ENCODE results near the gene TMEM25. TPM values are rescaled to one million over a fixed set of nuclear protein-coding genes. Genes with fewer than 3 reads are reported as not detected.
"Not testable (repeated sequence)": the region's sequence is repeated elsewhere in the genome, so short reads cannot be mapped to it uniquely, and the experiment has no call there.

The TMEM25 gene
- total RNA-seq, 2 donors from 2014 or later: 35.5 to 39.6 TPM

DNA sequence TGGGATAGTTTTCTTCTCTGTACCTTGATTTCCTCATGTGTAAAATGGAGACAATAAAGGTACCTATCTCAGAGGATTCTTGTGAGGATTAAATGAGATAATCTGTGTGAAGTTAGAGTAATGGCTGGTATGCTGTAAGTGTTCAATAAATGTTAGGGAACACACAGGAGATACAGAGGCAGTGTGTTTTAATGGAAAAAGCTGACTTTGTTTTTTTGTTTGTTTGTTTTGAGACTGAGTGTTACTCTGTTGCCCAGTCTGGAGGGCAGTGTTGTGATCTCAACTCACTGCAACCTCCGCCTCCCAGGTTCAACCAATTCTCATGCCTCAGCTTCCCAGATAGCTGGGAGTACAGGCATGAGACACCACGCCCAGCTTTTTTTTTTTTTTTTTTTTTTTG is 38.7 kb downstream of the TMEM25 start:
- intact Hi-C loops (cut with DNase I): no loop called here
- Histone ChIP-seq H3K36me3 (replicated peaks in 1 of 2; ENCODE audit: insufficient read depth in 1 of 2, low read depth in 2 of 2) (no peaks in the 10 kb centered on the region), H3K9me3 (no peaks in the 10 kb centered on the region), H3K4me1 (peaks cover 30% of the 10 kb centered on the region), H3K4me3 (no peak overlapping the region), H3K27ac (no peak overlapping the region), H3K27me3 (no peaks in the 10 kb centered on the region)
- no peak for ATAC-seq
- no peak for DNase-seq
- 88 to 91% methylated on average over 2 of the region's 2 CpGs for WGBS, 2 donors
- TF ChIP-seq, protein P1, sequence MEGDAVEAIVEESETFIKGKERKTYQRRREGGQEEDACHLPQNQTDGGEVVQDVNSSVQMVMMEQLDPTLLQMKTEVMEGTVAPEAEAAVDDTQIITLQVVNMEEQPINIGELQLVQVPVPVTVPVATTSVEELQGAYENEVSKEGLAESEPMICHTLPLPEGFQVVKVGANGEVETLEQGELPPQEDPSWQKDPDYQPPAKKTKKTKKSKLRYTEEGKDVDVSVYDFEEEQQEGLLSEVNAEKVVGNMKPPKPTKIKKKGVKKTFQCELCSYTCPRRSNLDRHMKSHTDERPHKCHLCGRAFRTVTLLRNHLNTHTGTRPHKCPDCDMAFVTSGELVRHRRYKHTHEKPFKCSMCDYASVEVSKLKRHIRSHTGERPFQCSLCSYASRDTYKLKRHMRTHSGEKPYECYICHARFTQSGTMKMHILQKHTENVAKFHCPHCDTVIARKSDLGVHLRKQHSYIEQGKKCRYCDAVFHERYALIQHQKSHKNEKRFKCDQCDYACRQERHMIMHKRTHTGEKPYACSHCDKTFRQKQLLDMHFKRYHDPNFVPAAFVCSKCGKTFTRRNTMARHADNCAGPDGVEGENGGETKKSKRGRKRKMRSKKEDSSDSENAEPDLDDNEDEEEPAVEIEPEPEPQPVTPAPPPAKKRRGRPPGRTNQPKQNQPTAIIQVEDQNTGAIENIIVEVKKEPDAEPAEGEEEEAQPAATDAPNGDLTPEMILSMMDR (IDR thresholded peaks at IDR 0.05): no peak
- no peak for TF ChIP-seq POLR2A (IDR thresholded peaks at IDR 0.05)

DNA sequence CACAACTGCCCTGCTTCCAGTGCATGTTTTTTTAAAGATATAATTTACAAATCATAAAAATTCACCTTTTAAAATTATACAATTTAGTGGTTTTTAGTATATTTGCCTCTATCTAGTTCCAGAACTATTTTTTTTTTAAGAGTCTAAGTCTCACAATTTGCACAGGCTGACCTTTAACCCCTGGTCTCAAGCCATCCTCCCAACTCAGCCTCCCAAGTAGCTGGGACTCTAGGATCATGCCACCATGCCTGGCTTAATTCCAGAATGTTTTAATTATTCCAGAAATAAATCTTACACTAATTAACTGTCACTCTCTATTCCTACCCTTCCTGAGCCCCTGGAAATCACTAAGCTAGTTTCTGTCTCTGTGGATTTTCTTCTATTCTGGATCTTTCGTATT is 39.8 kb downstream of the TMEM25 start:
- H3K4me1 ChIP-seq: peaks cover 36% of the 10 kb centered on the region
- no peak for ATAC-seq
- no peak for DNase-seq
- intact Hi-C loops (cut with DNase I): no loop called here
- WGBS, 2 donors: 100% methylated on average over 1 of the region's 1 CpG
- no peaks in the 10 kb centered on the region for H3K9me3 ChIP-seq
- H3K36me3 ChIP-seq (replicated peaks in 1 of 2; ENCODE audit: insufficient read depth in 1 of 2, low read depth in 2 of 2): no peaks in the 10 kb centered on the region
- no peaks in the 10 kb centered on the region for H3K27me3 ChIP-seq
- no peak overlapping the region for H3K27ac ChIP-seq
- H3K4me3 ChIP-seq: no peak overlapping the region
- no peak for TF ChIP-seq POLR2A (IDR thresholded peaks at IDR 0.05)
- TF ChIP-seq, protein P1 (IDR thresholded peaks at IDR 0.05): no peak

DNA sequence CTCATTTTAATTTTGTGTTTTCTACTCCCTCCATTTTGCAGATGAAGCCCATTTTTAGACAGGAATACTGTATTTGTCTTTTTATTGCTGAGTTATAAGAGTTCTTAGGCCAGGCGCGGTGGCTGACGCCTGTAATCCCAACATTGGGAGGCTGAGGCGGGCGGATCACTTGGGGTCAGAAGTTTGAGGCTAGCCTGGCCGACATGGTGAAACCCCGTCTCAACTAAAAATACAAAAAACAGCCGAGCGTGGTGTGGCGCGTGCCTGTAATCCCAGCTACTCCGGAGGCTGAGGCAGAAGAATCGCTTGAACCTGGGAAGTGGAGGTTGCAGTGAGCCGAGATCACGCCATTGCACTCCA is 40.7 kb downstream of the TMEM25 start:
- intact Hi-C loops (cut with DNase I): not testable (repeated sequence)
- DNase-seq: peak in 2 of 4 donors; percentile 25 to 29

DNA sequence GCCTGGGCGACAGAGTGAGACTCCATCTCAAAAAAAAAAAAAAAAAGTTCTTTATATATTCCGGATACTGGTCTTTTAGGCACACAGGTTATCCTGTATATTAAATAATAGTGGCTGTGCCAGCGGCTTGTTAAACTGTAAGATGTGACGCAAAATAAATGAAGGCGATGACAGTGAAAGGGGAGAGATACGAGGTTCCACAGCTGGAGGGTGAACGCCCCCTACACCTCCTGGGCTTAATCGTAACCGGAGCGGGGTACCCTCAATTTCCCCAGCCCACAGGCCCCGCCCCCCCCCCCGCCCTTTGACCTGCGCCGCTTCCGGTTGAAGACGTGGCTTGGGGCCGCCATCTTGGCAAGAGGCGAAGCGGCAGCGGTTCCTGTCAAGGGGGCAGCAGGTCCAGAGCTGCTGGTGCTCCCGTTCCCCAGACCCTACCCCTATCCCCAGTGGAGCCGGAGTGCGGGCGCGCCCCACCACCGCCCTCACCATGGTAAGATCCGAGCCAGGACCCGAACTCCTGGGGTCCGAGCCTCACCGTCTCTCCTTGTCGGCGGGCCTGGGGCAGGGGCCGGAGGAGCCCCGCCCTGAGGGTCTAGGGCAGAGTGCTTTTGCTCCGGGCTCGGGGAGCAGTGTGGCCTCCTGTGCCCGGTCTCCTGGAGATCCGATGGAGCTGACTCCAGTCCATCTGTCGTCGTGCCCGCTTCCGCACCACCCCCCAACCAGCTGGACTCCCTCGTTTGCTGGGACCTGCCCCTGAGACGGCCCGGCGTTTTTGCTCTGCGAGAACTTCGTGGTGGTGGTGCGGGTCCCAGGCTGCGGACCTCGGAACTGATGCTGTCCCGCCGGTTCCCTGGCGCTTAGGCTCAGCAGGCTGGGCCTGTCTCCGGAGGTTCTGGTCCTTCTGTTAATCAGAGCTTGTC is 41.3 kb downstream of the TMEM25 start, which contains the start of gene ARCN1:
ARCN1 (plus strand) TSS at position 349 of the 920 bp plus-strand sequence; CDS start at position 488, 139 bp downstream.
- intact Hi-C loops (cut with DNase I): no loop called here
- ATAC-seq (peak; percentile 91), DNase-seq (peak; percentile 76 to 83 (median 82))
- TF ChIP-seq, protein P1 (IDR thresholded peaks at IDR 0.05): no peak
- peak; percentile 36 to 74 (median 72) for TF ChIP-seq POLR2A (IDR thresholded peaks at IDR 0.05)
- WGBS, 2 donors: 0% methylated on average over 10 to 50 of the region's 55 CpGs
- Histone ChIP-seq H3K27me3 (no peaks in the 10 kb centered on the region), H3K9me3 (no peaks in the 10 kb centered on the region), H3K4me1 (peaks cover 44% of the 10 kb centered on the region), H3K27ac (peak within 1 kb of the TSS; percentile 98 to 100 (median 98)), H3K4me3 (peak within 1 kb of the TSS; percentile 33 to 81), H3K36me3 (replicated peaks in 1 of 2; ENCODE audit: insufficient read depth in 1 of 2, low read depth in 2 of 2) (no peaks in the 10 kb centered on the region)

More for the DNA sequence above, 40.7 kb downstream of the TMEM25 start:
- not testable (repeated sequence) for H3K36me3 ChIP-seq (replicated peaks in 1 of 2; ENCODE audit: insufficient read depth in 1 of 2, low read depth in 2 of 2); ATAC-seq; H3K9me3 ChIP-seq; H3K27me3 ChIP-seq
- WGBS, 2 donors: 16 to 25% methylated on average over 15 of the region's 15 CpGs
- Histone ChIP-seq H3K4me1 (peaks cover 38% of the 10 kb centered on the region), H3K4me3 (peak overlapping the region in 1 of 2 donors; percentile 81), H3K27ac (peak overlapping the region; percentile 30 to 100 (median 98))

DNA sequence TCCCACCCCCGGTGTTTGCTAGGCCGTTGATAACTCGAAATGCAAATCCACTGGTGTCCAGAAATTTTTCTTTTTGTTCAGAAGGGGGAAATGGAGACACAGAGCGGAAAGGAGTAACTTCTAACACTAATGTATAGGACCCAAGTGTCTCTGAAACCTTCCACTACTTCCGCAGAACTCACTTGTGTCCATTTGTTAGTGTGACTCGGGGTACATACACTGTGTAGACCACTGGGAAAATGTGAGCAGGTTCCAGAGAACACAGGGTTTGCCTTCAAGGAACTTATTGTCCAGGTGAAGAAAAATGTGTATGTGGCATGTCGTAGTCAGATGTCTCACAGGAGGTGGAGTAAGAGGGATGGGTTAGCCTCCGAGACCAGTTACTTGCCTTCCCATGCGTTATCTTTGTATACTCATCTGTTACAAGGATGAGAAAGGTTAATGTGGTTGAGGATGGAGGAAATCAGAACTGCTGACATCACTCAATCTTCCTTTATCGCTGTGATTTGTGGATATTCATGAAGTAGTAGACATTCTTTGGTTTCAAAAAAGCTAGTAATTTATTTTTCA is 42.1 kb downstream of the TMEM25 start:
- Histone ChIP-seq H3K36me3 (replicated peaks in 1 of 2; ENCODE audit: insufficient read depth in 1 of 2, low read depth in 2 of 2) (no peaks in the 10 kb centered on the region), H3K27ac (peak overlapping the region; percentile 98 to 100 (median 98)), H3K4me3 (peak overlapping the region; percentile 33 to 81), H3K27me3 (no peaks in the 10 kb centered on the region), H3K4me1 (peaks cover 45% of the 10 kb centered on the region), H3K9me3 (no peaks in the 10 kb centered on the region)
- ATAC-seq (peak; percentile 8), DNase-seq (no peak)
- WGBS, 2 donors: 0% methylated on average over 10 of the region's 10 CpGs
- intact Hi-C loops (cut with DNase I): no loop called here
- TF ChIP-seq, protein P1 (IDR thresholded peaks at IDR 0.05): peak in 1 of 7 experiments; percentile 0
- no peak for TF ChIP-seq POLR2A (IDR thresholded peaks at IDR 0.05)
